Measurements from ENCODE around the gene TGDS.

GRCh38 chr13:94630858-94631257 is 34.9 kb upstream of the TGDS start:
- TF ChIP-seq POLR2A (IDR thresholded peaks at IDR 0.05): no peak
- no peak for TF ChIP-seq CTCF (IDR thresholded peaks at IDR 0.05)

Data from esophagus squamous epithelium (tissue), 4 donors.